NCI-H1105 treated with DMSO at 0.1 percent for 48 hours (cell line): ENCODE data around the gene PXDC1.
"Not testable (repeated sequence)": the region's sequence is repeated elsewhere in the genome, so short reads cannot be mapped to it uniquely, and the experiment has no call there.

Source experiments
- DNase-seq: peaks from one replicate; lab custom pipeline; 2025; lab: John Stamatoyannopoulos, UW

PXDC1 gene

DNA sequence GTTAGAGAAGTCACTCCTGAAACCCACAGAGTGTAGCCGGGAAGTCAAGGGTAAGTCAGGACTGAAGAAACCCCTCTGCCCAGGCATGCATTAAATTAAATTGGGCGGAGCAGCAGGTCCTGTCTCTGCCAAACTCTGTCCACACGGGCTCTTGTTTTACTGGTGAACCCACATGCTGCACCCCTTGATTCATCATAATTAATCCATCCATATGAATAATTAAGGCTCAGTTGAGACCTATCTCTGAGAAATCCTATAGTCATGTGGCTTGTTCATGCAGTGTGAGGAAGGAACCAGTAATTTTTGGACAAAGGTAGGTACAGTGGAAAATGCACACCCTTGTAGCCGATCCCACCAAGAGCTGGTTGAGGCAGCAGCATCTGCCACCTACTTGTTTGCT, 43.0 kb downstream of the PXDC1 start:
- DNase-seq: no peak

DNA sequence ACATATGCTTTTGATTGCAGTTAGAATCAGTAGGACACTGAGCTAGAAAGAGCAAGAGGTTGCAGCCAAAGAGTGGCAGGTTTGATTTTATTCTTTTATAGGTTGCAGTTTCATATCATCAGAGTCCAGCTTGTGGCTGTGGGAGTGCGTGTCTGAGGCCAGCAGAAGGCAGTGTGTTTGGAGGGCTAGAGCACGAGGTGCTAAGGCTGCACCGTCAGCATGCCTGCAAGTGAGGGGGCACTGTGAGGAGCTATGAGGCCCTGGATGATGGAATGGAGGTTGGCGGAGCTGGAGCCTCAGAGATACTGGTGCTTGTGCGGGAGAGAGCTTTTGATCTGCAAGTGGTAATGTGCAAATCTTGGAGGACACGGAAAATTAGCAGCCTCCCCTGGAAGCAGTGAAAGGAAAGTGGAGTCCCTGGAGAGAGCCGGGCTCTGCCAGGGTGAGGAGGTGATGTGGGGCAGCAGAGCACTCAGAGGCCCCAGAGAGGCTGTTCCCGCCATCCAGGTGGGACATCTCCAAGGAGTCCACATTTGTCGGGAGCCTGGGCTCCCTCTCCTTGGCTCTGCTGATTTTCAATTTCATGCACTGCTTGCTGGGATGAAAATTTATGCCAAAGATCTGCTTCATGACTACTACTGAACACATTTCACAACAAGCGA, 43.6 kb downstream of the PXDC1 start:
- no peak for DNase-seq

DNA sequence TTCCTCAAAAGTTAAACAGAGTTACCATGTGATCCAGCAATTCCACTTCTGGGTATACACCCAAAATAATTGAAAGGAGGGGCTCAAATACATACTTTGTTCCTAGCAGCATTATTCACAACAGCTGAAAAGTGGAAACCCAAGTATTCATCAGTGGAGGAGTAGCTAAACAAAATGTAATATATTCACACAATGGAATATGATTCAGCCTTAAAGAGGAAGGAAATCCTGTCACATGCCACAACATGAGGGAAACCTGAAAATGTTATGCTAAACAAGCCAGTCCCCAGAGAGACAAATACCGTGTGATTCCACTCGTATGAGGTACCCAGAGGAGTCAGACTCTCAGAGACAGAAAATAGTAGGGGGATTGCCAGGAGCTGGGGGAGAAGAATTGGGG, 44.5 kb downstream of the PXDC1 start:
- no peak for DNase-seq

DNA sequence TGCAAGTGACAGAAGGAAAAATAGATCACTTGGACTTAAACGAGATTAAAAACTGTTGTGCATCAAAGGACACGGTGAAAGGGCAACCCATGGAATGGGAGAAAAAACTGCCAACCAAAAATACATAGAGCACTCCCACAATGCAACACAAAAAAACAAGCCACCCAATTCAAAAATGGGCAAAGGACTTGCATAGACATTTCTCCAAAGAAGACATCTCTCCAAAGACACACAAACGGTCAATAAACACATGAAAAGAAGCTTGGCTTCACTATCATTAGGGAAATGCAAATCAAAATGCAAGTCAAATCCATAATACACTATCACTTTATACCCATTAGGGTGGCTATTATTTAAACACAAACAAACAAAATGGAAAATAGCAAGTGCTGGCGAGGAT, 45.0 kb downstream of the PXDC1 start:
- no peak for DNase-seq

DNA sequence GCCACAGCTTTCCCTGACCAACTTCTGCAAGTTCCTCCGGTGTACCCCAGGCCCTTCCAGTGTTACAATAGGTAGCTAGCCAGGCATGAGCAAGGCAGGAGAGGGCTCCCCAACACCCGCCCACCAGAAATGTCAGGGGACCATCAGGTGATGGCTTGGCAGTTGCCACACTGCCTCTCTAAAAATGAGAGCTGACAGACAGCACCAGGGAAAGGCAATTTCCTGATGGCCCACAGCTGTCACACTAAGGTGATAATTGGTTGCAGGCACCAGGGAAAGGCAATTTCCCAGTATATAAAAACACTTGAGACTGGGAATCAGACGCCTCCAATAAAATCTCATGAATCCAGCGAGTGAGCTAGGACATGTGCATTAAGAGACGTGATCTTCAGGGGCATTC, 49.9 kb downstream of the PXDC1 start:
- DNase-seq: no peak

DNA sequence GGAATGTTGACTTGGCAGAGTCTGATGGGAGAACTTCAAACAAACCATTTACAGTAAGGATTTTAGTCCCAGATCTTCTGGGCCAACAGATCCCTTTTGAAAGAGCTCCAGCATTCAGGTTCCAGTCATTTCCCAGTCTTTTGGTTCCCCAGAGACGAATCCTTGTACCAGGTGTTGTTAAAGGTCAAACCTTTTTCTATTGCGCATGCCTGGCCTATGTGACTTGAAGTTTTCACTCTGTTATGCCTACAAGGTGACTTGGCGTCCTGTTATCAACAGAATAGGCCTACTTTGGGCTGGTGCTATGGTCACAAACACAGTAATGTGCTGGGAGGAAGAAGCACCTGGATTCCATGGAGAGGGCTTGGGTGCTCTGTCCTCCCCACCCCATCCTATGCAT, 52.3 kb downstream of the PXDC1 start:
- DNase-seq: no peak

DNA sequence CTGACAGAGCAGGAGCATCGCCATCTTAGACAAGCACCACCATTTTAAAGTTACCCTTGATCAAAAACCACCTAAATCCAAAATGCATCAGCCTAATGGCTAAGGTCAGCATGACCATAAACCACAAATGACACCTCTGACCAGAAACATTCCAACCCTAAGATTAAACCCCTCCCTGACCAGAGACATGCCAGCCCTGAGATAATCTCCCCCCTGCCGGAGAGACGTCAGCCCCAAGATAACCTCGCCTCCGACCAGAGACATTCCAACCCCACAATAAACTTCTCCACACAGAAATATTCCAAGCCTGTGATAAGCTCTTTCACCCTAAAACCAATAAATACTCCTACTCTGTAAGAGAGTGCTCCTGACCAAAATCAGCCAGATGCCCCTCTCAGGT, 53.5 kb downstream of the PXDC1 start:
- no peak for DNase-seq

DNA sequence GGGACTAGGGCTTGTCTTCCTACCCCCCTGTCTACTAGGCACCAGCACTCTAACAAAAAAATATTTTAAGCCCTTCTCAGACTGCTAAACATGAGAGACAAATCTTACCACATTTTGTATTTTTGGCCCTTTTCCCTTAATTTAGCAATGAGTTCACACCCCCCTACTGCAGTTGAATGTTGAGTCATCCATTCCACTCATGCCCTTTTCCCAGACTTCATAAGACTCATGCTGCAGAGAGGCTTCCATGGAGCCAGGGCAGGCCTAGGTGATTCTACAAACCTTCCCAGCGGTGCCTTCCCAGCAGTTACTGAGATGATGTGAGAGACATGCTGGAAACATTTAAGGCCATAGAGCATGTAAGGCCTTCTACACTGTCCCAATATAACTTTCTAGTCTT, 53.9 kb downstream of the PXDC1 start:
- no peak for DNase-seq

DNA sequence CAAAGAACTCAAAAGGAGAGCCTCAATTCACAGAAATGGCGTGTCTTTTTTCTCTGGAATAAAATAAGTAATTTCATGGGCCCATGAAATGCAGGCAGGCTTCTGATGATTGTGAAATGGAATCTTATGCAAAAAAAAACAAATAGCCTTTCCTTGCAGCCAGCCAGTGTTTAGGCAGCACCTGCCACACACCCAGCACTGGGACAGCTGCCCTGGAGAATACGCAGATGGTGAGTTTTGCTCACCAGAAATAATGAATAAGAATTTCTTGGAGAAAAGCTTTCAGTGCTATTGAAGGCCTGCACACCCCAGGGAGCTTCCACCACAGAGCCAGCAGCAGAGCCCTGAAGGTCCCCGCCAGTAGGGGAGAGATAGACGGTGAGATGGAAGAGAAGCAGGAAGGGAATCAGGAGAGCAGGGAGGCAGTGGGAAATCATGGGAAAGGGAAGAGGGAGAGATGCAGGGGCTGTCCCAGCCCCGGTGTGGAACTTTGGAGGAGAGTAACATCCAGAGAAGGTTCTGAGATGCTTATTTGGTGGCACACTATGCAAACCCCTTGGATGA, 54.9 kb downstream of the PXDC1 start:
- no peak for DNase-seq

DNA sequence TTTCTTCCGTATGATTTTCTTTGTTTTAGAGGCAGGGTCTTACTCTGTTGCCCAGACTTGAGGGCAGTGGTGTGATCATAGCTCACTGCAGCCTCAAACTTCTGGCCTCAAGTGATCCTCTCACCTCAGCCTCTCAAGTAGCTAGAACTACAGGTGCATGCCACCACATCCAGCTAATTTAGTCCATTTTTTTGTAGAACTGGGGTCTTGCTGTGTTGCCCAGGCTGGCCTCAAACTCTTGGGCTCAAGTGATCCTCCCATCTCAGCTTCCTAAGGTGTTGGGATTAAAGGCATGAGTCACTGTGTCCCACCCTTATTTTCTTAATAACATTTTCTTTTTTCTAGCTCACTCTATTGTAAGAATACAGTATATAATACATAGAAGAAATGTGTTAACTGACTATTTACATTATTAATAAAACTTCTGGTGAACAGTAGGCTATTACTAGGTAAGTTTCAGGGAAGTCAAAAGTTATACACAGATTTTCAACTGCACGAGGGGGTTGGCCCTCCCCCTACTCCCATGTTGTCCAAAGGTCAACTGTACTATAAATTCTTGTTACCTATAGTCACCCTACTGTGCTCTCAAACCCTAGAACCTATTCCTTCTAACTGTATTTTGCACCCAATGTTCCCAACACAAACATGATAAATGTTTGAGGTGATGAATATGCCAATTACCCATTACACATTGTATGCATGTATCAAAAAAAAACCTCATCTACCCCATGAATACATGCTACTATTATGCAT, 56.3 kb downstream of the PXDC1 start:
- DNase-seq: no peak

DNA sequence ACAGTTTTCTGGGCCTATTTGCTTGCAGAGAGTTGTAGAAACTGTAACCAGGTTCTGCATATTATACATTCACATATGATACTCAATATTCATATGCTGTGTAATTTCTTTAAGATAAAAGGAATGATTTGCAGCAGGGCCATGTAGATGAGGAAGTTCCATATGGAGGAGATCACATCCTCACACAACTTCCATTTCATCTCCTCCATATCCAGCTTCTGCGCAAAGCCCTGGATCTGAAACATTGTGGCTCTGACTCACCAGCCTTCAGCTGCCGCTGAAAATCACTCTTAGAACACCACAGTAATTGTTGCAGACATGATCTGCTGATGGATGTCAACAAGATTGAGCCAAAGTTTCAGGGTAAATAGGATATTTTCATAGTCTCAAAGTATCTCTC, 57.7 kb downstream of the PXDC1 start:
- DNase-seq: no peak

DNA sequence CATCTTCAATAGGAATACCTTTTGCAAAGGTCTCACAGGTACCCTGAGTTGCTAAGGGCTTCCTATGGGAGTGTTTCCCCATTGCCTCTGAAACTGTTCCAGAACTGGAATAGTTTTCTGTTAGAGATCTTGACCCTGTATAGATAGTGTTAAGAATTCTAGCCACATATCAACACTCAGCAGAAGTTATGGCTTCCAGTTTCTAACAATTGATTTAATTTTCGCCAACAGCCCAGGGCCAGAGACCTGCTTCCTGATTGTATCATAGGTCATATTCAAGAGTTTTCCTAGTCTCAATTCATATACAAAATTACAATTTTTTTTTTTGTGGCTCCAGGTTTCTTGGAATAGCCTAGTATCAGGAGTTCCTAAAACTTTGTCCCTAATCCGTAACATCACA, 61.0 kb downstream of the PXDC1 start:
- no peak for DNase-seq

DNA sequence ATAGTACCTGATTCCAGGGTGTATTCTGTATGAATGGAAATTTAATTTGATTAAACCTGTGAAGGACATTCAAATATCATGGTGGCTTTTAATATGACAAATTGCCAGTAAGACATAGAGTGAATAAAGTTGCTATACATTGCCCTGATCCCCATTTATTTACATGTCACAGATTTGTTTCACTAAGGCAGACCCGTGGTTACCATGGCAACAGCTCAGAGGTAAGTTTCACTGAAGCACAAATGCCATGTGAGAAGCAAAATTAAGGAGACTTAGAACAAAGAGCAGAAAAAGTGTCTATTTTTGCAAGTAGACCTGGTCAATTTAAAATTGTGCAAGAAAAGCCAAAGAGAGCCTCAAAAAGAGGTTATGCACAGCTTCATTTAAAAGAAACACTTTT, 63.7 kb downstream of the PXDC1 start:
- peak; percentile 48 for DNase-seq

DNA sequence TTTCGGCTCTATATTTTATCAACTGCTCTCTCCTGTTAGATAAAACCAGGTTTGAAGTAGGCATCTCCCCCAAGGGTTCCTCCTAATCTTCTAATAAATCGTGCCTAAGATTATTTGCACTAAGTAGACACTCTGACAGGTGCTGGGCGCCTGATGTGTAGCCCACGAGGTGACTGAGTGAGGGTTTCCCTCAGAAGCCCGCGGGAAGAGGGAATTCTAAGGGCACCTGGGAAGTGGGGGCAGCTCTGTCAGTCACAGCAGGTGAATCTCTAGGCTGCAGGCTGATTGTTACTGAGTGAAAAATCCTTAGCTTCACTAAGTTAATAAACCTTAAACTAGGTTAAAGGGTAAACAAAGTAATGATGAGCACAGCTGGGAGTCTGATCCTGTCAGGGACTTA, 68.2 kb downstream of the PXDC1 start:
- no peak for DNase-seq

DNA sequence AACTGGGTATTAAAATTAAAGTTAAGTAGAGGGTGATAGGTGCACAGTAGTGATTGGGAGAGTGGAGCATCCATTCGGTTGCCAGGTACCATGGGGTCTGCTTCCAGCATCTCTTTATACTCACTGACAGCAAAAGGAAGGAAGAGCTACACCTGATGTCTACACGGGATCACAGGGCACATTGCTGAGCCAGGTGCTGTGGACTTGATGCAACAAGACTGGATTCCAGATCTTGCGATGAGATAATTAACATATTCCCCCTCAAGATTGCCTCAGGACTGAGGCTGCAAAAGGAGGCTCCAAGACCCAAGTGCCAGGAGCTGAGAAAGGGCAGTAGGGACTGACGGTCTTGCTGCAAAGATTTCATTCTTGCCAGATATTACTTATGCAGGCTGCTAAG, 72.6 kb downstream of the PXDC1 start:
- DNase-seq: no peak

DNA sequence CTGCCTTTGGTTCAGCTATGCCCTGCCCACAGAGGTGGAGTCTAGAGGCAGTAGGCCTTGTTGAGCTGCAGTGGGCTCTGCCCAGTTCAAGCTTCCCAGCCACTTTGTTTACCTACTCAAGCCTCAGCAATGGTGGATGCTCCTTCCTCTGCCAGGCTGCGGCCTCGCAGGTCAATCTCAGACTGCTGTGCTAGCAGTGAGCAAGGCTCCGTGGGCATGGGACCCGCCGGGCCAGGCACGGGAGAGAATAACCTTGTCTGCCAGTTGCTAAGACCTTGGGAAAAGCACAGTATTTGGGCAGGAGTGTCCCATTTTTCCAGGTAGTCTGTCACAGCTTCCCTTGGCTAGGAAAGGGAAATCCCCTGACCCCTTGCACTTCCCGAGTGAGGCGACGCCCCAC, 73.8 kb downstream of the PXDC1 start:
- not testable (repeated sequence) for DNase-seq

DNA sequence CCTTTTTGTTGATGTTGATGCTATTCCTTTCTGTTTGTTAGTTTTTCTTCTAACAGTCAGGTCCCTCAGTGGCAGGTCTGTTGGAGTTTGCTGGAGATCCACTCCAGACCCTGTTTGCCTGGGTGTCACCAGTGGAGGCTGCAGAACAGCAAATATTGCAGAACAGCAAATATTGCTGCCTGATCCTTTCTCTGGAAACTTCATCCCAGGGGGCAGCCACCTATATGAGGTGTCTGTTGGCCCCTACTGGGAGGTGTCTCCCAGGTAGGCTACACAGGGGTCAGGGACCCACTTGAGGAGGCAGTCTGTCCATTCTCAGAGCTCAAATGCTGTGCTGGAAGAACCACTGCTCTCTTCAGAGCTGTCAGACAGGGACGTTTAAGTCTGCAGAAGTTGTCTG, 74.2 kb downstream of the PXDC1 start:
- not testable (repeated sequence) for DNase-seq
